HFFc6 (cell line): Measurements from ENCODE around the gene RNF150. TPM values are rescaled to one million over a fixed set of nuclear protein-coding genes. Genes with fewer than 3 reads are reported as not detected.

ENCODE experiments used
- DNase-seq: peaks from one replicate; pipeline ENCODE4 v3.0.0-alpha.2; 2018
- H3K27ac Mint-ChIP-seq: 2 replicates; pipeline ENCODE4 v1.8.0; 2020; ENCODE audit warnings: mild to moderate bottlenecking, mixed read lengths
- H3K27me3 Mint-ChIP-seq: 2 replicates; pipeline ENCODE4 v1.8.0; 2021; ENCODE audit warnings: mild to moderate bottlenecking, moderate library complexity, mixed read lengths; ENCODE audit not compliant: insufficient read depth
- H3K36me3 Mint-ChIP-seq: 2 replicates; pipeline ENCODE4 v1.8.0; 2021; ENCODE audit warnings: low read depth, mixed read lengths
- H3K4me1 Mint-ChIP-seq: 2 replicates; pipeline ENCODE4 v1.8.0; 2020; ENCODE audit warnings: low read depth, mixed read lengths
- H3K4me3 Mint-ChIP-seq: 2 replicates; pipeline ENCODE4 v1.8.0; 2020; ENCODE audit warnings: mild to moderate bottlenecking, moderate library complexity, mixed read lengths
- H3K9me3 Mint-ChIP-seq: 2 replicates; pipeline ENCODE4 v1.8.0; 2020; ENCODE audit warnings: mild to moderate bottlenecking, mixed read lengths
- long read RNA-seq: library from polyadenylated mRNA; unstranded; transcript quantifications from one replicate; pipeline ENCODE4 v2.0.0, GENCODE V29; 2019
- total RNA-seq, 6 experiments: library from RNA; stranded (reverse); fragmentation: NEBNext Ultra II Directional; extraction: Animal tissue kit (Norgen Biotek cat#: 25700); gene quantifications; 2 replicates in 1 of 6; 3 replicates in 5 of 6; pipeline ENCODE4 v1.2.3, GENCODE V29; 2021
- TF ChIP-seq, protein P1 (sequence below): fragments of 200-600 bp; sonication (generic); IDR thresholded peaks from 2 replicates; pipeline ENCODE4 v1.5.0; 2021; ENCODE audit warnings: antibody characterized with exemption, mild to moderate bottlenecking

Gene RNF150
- total RNA-seq = 10 to 100 TPM; 15.1 to 24.2 (median 20.7) TPM
- long read RNA-seq, partial matches to known transcripts = 1 of 9 reads
- long read RNA-seq, other reads (novel, unspliced or antisense) = 8 of 9 reads

- peak; percentile 93 for DNase-seq
- TF ChIP-seq, protein P1, sequence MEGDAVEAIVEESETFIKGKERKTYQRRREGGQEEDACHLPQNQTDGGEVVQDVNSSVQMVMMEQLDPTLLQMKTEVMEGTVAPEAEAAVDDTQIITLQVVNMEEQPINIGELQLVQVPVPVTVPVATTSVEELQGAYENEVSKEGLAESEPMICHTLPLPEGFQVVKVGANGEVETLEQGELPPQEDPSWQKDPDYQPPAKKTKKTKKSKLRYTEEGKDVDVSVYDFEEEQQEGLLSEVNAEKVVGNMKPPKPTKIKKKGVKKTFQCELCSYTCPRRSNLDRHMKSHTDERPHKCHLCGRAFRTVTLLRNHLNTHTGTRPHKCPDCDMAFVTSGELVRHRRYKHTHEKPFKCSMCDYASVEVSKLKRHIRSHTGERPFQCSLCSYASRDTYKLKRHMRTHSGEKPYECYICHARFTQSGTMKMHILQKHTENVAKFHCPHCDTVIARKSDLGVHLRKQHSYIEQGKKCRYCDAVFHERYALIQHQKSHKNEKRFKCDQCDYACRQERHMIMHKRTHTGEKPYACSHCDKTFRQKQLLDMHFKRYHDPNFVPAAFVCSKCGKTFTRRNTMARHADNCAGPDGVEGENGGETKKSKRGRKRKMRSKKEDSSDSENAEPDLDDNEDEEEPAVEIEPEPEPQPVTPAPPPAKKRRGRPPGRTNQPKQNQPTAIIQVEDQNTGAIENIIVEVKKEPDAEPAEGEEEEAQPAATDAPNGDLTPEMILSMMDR = peak; percentile 82
- H3K27ac Mint-ChIP-seq = peak within 1 kb of the TSS; percentile 81
- no peaks in the 10 kb centered on the region for H3K36me3 Mint-ChIP-seq
- H3K4me3 Mint-ChIP-seq = peak within 1 kb of the TSS; percentile 99
- peaks cover 53% of the 10 kb centered on the region for H3K4me1 Mint-ChIP-seq
- H3K27me3 Mint-ChIP-seq = peaks cover 5% of the 10 kb centered on the region; the same call in 1 of the 2 replicates
- H3K9me3 Mint-ChIP-seq = no peaks in the 10 kb centered on the region
Observed at GRCh38 chr4:141133146-141133998, at the start of gene RNF150. RNF150 (minus strand) TSS chr4:141133469.

DNA sequence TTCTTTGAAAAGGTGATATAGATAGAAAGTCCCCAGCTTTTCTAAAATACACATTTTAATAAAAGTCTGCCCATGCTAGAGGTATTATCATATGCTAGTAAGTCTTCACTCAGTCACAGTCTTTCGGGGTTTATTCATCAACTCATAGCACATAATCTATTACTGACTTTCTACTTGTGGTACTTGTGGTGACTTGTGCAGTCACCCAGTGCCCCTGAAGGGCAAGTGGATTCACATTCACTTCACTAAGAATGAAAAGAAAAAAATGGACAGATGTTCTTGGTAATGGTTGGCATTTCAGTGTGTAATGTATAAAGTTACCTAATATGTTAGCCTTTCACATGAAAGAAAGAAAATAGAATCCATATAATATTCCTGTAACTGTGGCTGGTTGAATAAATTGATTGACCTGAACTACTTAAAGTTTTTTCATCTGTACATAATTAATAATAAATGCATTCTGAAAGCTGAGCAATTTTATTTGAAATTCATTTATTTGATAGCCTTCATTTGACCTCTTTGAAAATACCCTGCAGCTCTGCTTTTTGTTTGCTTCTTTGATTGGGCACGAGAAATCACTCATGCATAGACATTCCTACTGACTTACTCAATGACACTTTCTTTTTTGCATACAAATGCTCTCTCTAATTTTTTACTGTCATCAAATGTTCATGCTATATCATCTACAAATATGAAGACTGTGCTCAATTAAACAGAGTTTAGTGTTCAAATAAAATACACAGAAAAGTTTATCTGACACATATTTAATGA lies 47.9 kb upstream of the RNF150 start:
- Mint-ChIP-seq H3K9me3 (no peaks in the 10 kb centered on the region), H3K4me3 (no peak overlapping the region), H3K27me3 (peaks cover 8% of the 10 kb centered on the region), H3K27ac (no peak overlapping the region), H3K4me1 (no peaks in the 10 kb centered on the region), H3K36me3 (no peaks in the 10 kb centered on the region)
- DNase-seq = no peak
- TF ChIP-seq, protein P1 = no peak

GRCh38 chr4:141179474-141180373 lies 46.5 kb upstream of the RNF150 start:
- Mint-ChIP-seq H3K9me3 (no peaks in the 10 kb centered on the region), H3K4me3 (no peak overlapping the region), H3K27me3 (peaks cover 8% of the 10 kb centered on the region; the same call in 1 of the 2 replicates), H3K4me1 (no peaks in the 10 kb centered on the region), H3K36me3 (no peaks in the 10 kb centered on the region), H3K27ac (no peak overlapping the region)
- TF ChIP-seq, protein P1 = no peak
- DNase-seq = no peak

DNA sequence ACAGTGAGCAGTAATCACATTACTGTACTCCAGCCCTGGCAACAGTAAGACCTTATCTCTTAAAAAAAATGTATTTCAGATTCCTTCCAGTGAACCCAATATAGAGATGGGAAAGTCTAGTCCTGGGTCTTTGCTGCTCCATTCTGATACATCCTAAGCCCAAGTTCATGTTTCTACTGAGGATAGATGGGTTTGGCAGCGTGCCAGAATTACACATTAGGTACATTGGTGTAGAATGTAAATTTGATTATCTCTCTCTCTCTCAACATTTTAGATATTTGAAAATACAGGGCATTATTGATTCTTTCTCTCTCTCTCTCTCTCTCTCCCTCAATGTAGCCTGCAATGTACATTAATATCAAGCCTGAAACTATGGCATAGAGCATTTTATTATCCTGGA lies 43.9 kb upstream of the RNF150 start:
- no peaks in the 10 kb centered on the region for H3K9me3 Mint-ChIP-seq
- H3K36me3 Mint-ChIP-seq = no peaks in the 10 kb centered on the region
- TF ChIP-seq, protein P1 = no peak
- DNase-seq = no peak
- no peaks in the 10 kb centered on the region for H3K4me1 Mint-ChIP-seq
- peaks cover 5% of the 10 kb centered on the region; the same call in 1 of the 2 replicates for H3K27me3 Mint-ChIP-seq
- H3K4me3 Mint-ChIP-seq = no peak overlapping the region
- H3K27ac Mint-ChIP-seq = no peak overlapping the region

DNA sequence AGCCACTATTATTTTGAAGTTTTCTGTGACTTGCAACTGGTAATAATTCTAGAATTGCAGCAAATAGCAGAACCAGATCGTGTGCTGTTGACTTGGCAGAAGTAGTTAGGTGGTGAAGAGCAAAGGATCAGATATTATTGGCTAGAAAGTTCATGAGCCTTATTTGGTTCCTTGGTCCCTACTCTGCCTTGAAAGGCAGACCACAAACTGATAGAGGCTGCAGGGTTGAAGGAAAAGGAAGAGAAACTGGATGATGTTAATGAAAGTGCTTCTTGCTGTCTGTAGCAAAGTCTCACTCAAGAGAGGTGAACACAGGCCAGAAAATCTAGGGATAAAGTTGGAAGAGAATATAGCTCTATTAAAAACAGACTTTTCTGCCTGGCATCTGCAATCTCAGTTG lies 41.2 kb upstream of the RNF150 start:
- Mint-ChIP-seq H3K27ac (no peak overlapping the region), H3K36me3 (no peaks in the 10 kb centered on the region), H3K4me3 (no peak overlapping the region), H3K27me3 (peaks cover 5% of the 10 kb centered on the region; the same call in 1 of the 2 replicates), H3K9me3 (no peaks in the 10 kb centered on the region), H3K4me1 (no peaks in the 10 kb centered on the region)
- TF ChIP-seq, protein P1 = no peak
- no peak for DNase-seq
